H9 (cell line): ENCODE measurements around the gene GATD1. TPM values are rescaled to one million over a fixed set of nuclear protein-coding genes. Genes with fewer than 3 reads are reported as not detected.

Source experiments
- DNase-seq: peaks from one replicate; pipeline ENCODE4 v3.0.0-alpha.2; 2017
- H2AFZ ChIP-seq: one replicate; pipeline ENCODE4 v1.6.1; 2013; ENCODE audit warnings: mild to moderate bottlenecking, low read length, control low read depth, moderate library complexity
- H2AK5ac ChIP-seq: 2 replicates; pipeline ENCODE4 v1.6.1; 2013; ENCODE audit warnings: low read length, control low read depth, mixed read lengths; ENCODE audit not compliant: insufficient read length
- H2BK120ac ChIP-seq: one replicate; pipeline ENCODE4 v1.6.1; 2013; ENCODE audit warnings: low read depth, mild to moderate bottlenecking, low read length, control low read depth, inconsistent platforms; ENCODE audit not compliant: poor library complexity, severe bottlenecking
- H2BK12ac ChIP-seq: 2 replicates; pipeline ENCODE4 v1.6.1; 2013; ENCODE audit warnings: low read length, control low read depth, mixed read lengths, low read depth; ENCODE audit not compliant: insufficient read length
- H2BK15ac ChIP-seq: 2 replicates; pipeline ENCODE4 v1.6.1; 2013; ENCODE audit warnings: low read depth, low read length, control low read depth
- H2BK20ac ChIP-seq: one replicate; pipeline ENCODE4 v1.6.1; 2013; ENCODE audit warnings: low read depth, mild to moderate bottlenecking, low read length, control low read depth, inconsistent platforms; ENCODE audit not compliant: poor library complexity, severe bottlenecking
- H2BK5ac ChIP-seq: 2 replicates; pipeline ENCODE4 v1.6.1; 2013; ENCODE audit warnings: low read length, control low read depth, mixed read lengths; ENCODE audit not compliant: insufficient read length
- H3K14ac ChIP-seq: 2 replicates; pipeline ENCODE4 v1.6.1; 2013; ENCODE audit warnings: low read length, control low read depth; ENCODE audit not compliant: insufficient read depth
- H3K18ac ChIP-seq: 2 replicates; pipeline ENCODE4 v1.6.1; 2013; ENCODE audit warnings: low read depth, mild to moderate bottlenecking, mixed read lengths, low read length, control low read depth; ENCODE audit not compliant: insufficient read length
- H3K23ac ChIP-seq: 2 replicates; pipeline ENCODE4 v1.6.1; 2013; ENCODE audit warnings: low read length, control low read depth, mixed read lengths, low read depth; ENCODE audit not compliant: insufficient read length
- H3K23me2 ChIP-seq: 2 replicates; pipeline ENCODE4 v1.6.1; 2013; ENCODE audit warnings: low read depth, mild to moderate bottlenecking, mixed read lengths, low read length, control low read depth; ENCODE audit not compliant: insufficient read length, poor library complexity, severe bottlenecking
- H3K27ac ChIP-seq: 2 replicates; pipeline ENCODE4 v1.5.1; 2013; ENCODE audit warnings: low read length, control low read depth, mixed read lengths, low read depth; ENCODE audit not compliant: insufficient read length
- H3K27me3 ChIP-seq: 2 replicates; pipeline ENCODE4 v1.6.1; 2013; ENCODE audit warnings: low read length, control low read depth, inconsistent platforms; ENCODE audit not compliant: insufficient read depth
- H3K4ac ChIP-seq: 2 replicates; pipeline ENCODE4 v1.6.1; 2013; ENCODE audit warnings: low read depth, mild to moderate bottlenecking, control low read depth, inconsistent platforms, low read length, moderate library complexity
- H3K4me1 ChIP-seq: 2 replicates; pipeline ENCODE4 v1.6.1; 2013; ENCODE audit warnings: low read length, control low read depth, inconsistent platforms; ENCODE audit not compliant: insufficient read depth
- H3K4me2 ChIP-seq: 2 replicates; pipeline ENCODE4 v1.6.1; 2013; ENCODE audit warnings: low read length, control low read depth, mixed read lengths; ENCODE audit not compliant: insufficient read length, insufficient read depth
- H3K56ac ChIP-seq: 2 replicates; pipeline ENCODE4 v1.6.1; 2013; ENCODE audit warnings: low read depth, mild to moderate bottlenecking, mixed read lengths, low read length, control low read depth; ENCODE audit not compliant: insufficient read length
- H3K79me1 ChIP-seq: 2 replicates; pipeline ENCODE4 v1.6.1; 2013; ENCODE audit warnings: low read depth, mild to moderate bottlenecking, moderate library complexity, low read length, control low read depth, inconsistent platforms; ENCODE audit not compliant: insufficient read depth, poor library complexity, severe bottlenecking
- H3K79me2 ChIP-seq: 2 replicates; pipeline ENCODE4 v1.6.1; 2013; ENCODE audit warnings: low read length, control low read depth, inconsistent platforms; ENCODE audit not compliant: insufficient read depth
- H3K9ac ChIP-seq: 2 replicates; pipeline ENCODE4 v1.6.1; 2013; ENCODE audit warnings: low read length, control low read depth, mixed read lengths; ENCODE audit not compliant: insufficient read length; ENCODE audit errors: extremely low read depth
- H3K9me3 ChIP-seq: one replicate; pipeline ENCODE4 v1.6.1; 2013; ENCODE audit warnings: low read depth, low read length, inconsistent platforms; ENCODE audit not compliant: control insufficient read depth
- H3T11ph ChIP-seq: one replicate; pipeline ENCODE4 v1.6.1; 2013; ENCODE audit warnings: mild to moderate bottlenecking, low read length, control low read depth, inconsistent platforms
- H4K20me1 ChIP-seq: one replicate; pipeline ENCODE4 v1.6.1; 2013; ENCODE audit not compliant: control insufficient read depth, insufficient read length, insufficient read depth
- H4K5ac ChIP-seq: 2 replicates; pipeline ENCODE4 v1.6.1; 2013; ENCODE audit warnings: low read depth, mild to moderate bottlenecking, mixed read lengths, low read length, control low read depth; ENCODE audit not compliant: insufficient read length
- H4K8ac ChIP-seq: replicated peaks from 2 replicates; pipeline ENCODE4 v1.6.1; 2013; ENCODE audit warnings: low read length, control low read depth, mixed read lengths, low read depth; ENCODE audit not compliant: insufficient read length
- H4K91ac ChIP-seq: 2 replicates; pipeline ENCODE4 v1.6.1; 2013; ENCODE audit warnings: low read depth, mild to moderate bottlenecking, moderate library complexity, mixed read lengths, low read length, control low read depth; ENCODE audit not compliant: insufficient read length
- H3K27ac Mint-ChIP-seq, 3 experiments: 2 replicates in 2 of 3; 3 replicates in 1 of 3; pipeline ENCODE4 v1.8.0; 2020 to 2021; ENCODE audit warnings: mixed read lengths in 3 of 3, mild to moderate bottlenecking in 1 of 3, moderate library complexity in 1 of 3
- H3K27me3 Mint-ChIP-seq: 2 replicates; pipeline ENCODE4 v1.8.0; 2021; ENCODE audit warnings: low read depth, mild to moderate bottlenecking, moderate library complexity, mixed read lengths
- H3K36me3 Mint-ChIP-seq, 3 experiments: 2 replicates in 2 of 3; 3 replicates in 1 of 3; pipeline ENCODE4 v1.8.0; 2020 to 2021; ENCODE audit warnings: low read depth in 3 of 3, mixed read lengths in 3 of 3; ENCODE audit not compliant: insufficient read depth in 1 of 3
- H3K4me1 Mint-ChIP-seq, 2 experiments: 2 replicates each; pipeline ENCODE4 v1.8.0; 2020; ENCODE audit warnings: mixed read lengths in 2 of 2
- H3K4me3 Mint-ChIP-seq, 2 experiments: 2 replicates in 1 of 2; 3 replicates in 1 of 2; pipeline ENCODE4 v1.8.0; 2020 to 2021; ENCODE audit warnings: mild to moderate bottlenecking in 2 of 2, mixed read lengths in 2 of 2, moderate library complexity in 1 of 2
- H3K9me3 Mint-ChIP-seq, 2 experiments: 2 replicates in 1 of 2; 3 replicates in 1 of 2; pipeline ENCODE4 v1.8.0; 2020; ENCODE audit warnings: mild to moderate bottlenecking in 2 of 2, mixed read lengths in 2 of 2, moderate library complexity in 1 of 2
- CTCF ChIP-seq: fragments of 200-600 bp; sonication (generic); conservative IDR thresholded peaks from 3 replicates; pipeline ENCODE4 v1.8.0; 2021; ENCODE audit warnings: antibody characterized with exemption, mild to moderate bottlenecking
- WGBS: extraction: QIAGEN DNeasy Blood & Tissue Kit; methylation state at CpG from one replicate; pipeline ENCODE4 v1.1.7; 2013; ENCODE audit warnings: missing lambda C conversion rate, low lambda C conversion rate, mixed read lengths; ENCODE audit not compliant: insufficient read length; ENCODE audit errors: extremely low coverage; 5-methylcytosine and 5-hydroxymethylcytosine counted together
- total RNA-seq: library from RNA; stranded (reverse); gene quantifications from 2 replicates; pipeline ENCODE4 v1.2.1, GENCODE V29; 2021

GATD1 gene
- total RNA-seq, 1 experiment from 2014 or later: 60.0 TPM

- Histone ChIP-seq H3K9ac (no peak overlapping the region), H3T11ph (no peak overlapping the region), H2BK5ac (no peak overlapping the region), H3K4me2 (no peak overlapping the region), H3K14ac (no peak overlapping the region), H3K79me1 (no peaks in the 10 kb centered on the region), H3K23me2 (peaks cover 7% of the 10 kb centered on the region), H4K20me1 (no peaks in the 10 kb centered on the region), H2BK120ac (no peak overlapping the region), H3K27me3 (no peaks in the 10 kb centered on the region), H2BK12ac (no peak overlapping the region), H4K8ac (no peak overlapping the region), H3K4ac (no peak overlapping the region), H2AFZ (no peak overlapping the region), H3K9me3 (no peaks in the 10 kb centered on the region), H3K4me1 (no peaks in the 10 kb centered on the region), H3K79me2 (no peaks in the 10 kb centered on the region), H4K5ac (no peak overlapping the region), H4K91ac (no peak overlapping the region), H3K56ac (no peak overlapping the region), H3K18ac (no peak overlapping the region), H3K23ac (no peak overlapping the region), H2BK15ac (no peak overlapping the region), H3K27ac (no peak overlapping the region), H2AK5ac (no peak overlapping the region), H2BK20ac (no peak overlapping the region)
- H3K27ac Mint-ChIP-seq: 0 out of 7 replicates have a peak overlapping the region, but pooled peaks of 1 of the 3 experiments have one; percentile 37
- no CpG with 5 or more reads among the region's 17 CpGs for WGBS
- no peak for DNase-seq
- TF ChIP-seq CTCF: no peak
- peaks cover 7% of the 10 kb centered on the region for H3K27me3 Mint-ChIP-seq
- H3K9me3 Mint-ChIP-seq: peaks cover 7% of the 10 kb centered on the region in 2 experiments; a peak in 4 of 5 replicates
- H3K4me3 Mint-ChIP-seq: no peak overlapping the region; a peak in 1 of 5 replicates
- peaks cover 0 to 6% (median 2%) of the 10 kb centered on the region in 3 experiments; a peak in 2 of 7 replicates for H3K36me3 Mint-ChIP-seq
- H3K4me1 Mint-ChIP-seq: peaks cover 6 to 10% of the 10 kb centered on the region in 2 experiments; a peak in 3 of 4 replicates
Measured at GRCh38 chr11:729492-730074, 47.7 kb downstream of the GATD1 start.
